Activated gamma-delta T cell treated with Interleukin-2 at 50 U/mL for 16 hours (primary cell): ENCODE measurements around the gene KIFBP.
"Not testable (repeated sequence)": the region's sequence is repeated elsewhere in the genome, so short reads cannot be mapped to it uniquely, and the experiment has no call there.

ENCODE experiments used
- DNase-seq: peaks from one replicate; pipeline ENCODE4 v3.0.0-alpha.2; 2020

KIFBP gene, protein sequence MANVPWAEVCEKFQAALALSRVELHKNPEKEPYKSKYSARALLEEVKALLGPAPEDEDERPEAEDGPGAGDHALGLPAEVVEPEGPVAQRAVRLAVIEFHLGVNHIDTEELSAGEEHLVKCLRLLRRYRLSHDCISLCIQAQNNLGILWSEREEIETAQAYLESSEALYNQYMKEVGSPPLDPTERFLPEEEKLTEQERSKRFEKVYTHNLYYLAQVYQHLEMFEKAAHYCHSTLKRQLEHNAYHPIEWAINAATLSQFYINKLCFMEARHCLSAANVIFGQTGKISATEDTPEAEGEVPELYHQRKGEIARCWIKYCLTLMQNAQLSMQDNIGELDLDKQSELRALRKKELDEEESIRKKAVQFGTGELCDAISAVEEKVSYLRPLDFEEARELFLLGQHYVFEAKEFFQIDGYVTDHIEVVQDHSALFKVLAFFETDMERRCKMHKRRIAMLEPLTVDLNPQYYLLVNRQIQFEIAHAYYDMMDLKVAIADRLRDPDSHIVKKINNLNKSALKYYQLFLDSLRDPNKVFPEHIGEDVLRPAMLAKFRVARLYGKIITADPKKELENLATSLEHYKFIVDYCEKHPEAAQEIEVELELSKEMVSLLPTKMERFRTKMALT

DNA sequence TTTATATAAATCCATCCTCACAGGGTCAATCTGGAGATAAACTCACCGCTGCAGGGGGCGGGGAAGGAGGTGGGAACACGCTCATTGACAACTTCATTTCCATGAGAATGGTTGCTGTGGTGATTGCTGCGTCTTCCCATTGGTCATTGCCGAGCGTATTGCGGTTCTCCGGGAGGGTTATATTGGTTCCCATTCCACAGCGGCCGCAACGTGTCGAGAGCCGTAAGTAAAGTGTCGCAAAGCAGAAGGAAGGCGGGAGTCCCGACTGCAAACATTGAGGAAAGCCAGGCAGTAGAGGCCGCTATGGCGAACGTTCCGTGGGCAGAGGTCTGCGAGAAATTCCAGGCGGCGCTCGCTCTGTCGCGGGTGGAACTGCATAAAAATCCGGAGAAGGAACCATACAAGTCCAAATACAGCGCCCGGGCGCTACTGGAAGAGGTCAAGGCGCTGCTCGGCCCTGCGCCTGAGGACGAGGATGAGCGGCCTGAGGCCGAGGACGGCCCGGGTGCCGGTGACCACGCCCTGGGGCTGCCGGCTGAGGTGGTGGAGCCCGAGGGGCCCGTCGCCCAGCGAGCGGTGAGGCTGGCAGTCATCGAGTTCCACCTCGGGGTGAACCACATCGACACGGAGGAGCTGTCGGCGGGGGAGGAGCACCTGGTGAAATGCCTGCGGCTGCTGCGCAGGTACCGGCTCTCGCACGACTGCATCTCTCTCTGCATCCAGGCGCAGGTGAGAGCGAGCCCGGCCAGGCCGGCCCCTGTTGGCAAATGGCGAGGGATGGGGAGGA, at the start of gene KIFBP:
TSS of gene KIFBP (plus strand) at position 274 of the 787 bp plus-strand sequence. CDS start at position 304, 30 bp downstream.
- DNase-seq = peak; percentile 74

- no peak for DNase-seq
Measured at GRCh38 chr10:68938884-68939283, 49.7 kb upstream of the KIFBP start.

DNA sequence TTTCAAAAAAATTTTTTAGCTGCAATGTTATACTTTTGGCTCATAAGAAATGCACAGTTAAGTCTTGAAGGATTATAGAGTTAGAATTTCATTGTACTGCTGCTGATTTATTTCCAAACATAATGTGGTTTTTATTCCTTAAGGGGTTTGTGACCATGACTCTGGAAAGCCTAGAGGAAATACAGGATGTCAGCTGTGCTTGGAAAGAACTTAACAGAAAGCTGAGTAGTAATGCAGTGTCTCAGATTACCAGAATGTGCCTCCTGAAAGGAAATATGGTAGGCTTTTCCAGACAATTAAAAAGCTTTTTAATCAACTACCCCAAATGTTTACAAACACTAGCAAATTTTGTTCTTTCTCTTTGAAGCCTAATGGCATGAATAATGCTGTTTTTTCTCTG, 47.7 kb upstream of the KIFBP start:
- not testable (repeated sequence) for DNase-seq

DNA sequence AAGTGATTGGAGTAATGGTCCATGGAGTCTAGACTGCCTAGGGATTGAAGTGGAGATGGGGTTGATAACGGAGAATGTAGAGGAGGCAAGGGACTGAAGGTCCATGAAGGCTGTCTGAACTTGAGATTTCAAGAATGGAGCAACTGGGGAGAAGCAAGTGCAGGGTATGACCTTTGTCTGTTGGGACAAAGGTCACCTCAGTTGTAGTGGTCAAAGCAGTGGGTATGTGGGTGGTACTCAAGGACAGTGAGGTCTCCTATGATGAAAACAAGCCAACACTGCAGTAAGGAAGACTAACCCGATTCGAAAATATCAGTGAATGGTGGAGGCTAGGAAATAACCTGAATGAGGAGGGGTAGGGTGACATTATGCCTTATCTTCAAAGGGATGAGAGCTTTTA, 38.0 kb upstream of the KIFBP start:
- no peak for DNase-seq

GRCh38 chr10:68954904-68955303, 33.7 kb upstream of the KIFBP start:
- DNase-seq = no peak

- DNase-seq = no peak
Measured at GRCh38 chr10:68955355-68955831, 33.2 kb upstream of the KIFBP start.

DNA sequence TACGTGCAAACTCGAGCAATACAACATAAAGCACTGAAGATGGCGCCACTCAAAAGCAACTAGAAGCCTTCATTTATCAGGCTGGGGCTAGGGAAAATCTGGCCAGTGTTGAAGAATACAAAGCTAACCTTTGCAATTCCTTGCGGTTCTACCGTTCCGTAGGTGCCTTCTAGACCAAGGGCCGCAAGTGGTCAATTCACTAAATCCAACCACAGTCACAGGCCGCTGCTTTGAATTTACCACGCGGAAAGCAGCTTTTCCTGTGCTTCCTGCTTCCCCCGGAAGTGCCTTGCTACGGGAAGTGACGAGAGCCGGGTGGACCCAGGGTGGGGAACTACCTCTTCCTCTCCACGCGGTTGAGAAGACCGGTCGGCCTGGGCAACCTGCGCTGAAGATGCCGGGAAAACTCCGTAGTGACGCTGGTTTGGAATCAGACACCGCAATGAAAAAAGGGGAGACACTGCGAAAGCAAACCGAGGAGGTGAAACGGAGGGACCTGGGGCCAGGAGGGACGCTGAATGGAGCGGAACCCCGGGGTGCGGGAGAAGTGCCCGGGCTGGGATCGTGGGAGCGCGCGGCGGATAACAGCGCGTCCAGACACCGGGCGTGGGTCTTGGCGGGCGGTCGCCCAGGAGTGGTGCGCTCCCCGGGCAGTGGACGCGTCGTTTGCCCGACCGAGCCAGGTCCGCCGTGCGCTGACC, 32.6 kb upstream of the KIFBP start, which contains the start of gene DDX21:
TSS of gene DDX21 (plus strand) at position 339 of the 701 bp plus-strand sequence. CDS start at position 395, 56 bp downstream.
- peak; percentile 84 for DNase-seq

- no peak for DNase-seq
Measured at GRCh38 chr10:68957284-68957615, 31.4 kb upstream of the KIFBP start.

GRCh38 chr10:68957654-68958053, 30.9 kb upstream of the KIFBP start:
- no peak for DNase-seq

GRCh38 chr10:68959695-68960527, 28.7 kb upstream of the KIFBP start:
- DNase-seq = no peak

- DNase-seq = no peak
Measured at GRCh38 chr10:68963151-68963550, 25.5 kb upstream of the KIFBP start.

DNA sequence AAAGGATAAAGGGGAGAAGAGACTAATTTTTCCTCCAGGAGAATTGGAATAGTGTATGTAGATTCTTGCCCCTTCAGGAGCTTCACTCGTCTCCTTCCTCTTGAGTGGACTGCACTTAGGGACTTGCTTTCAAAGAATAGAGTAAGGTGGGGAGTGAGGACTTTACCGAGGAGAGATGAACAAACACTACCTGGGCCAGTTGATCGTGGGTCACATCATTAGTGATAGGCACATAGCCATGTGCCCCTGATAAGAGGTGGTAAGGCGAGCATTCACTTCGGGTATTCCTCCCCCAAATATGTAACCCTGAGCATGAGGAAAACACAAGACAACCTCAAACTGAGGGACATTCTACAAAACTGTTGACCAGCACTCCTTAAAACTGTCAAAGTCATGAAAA, 14.6 kb upstream of the KIFBP start:
- no peak for DNase-seq

DNA sequence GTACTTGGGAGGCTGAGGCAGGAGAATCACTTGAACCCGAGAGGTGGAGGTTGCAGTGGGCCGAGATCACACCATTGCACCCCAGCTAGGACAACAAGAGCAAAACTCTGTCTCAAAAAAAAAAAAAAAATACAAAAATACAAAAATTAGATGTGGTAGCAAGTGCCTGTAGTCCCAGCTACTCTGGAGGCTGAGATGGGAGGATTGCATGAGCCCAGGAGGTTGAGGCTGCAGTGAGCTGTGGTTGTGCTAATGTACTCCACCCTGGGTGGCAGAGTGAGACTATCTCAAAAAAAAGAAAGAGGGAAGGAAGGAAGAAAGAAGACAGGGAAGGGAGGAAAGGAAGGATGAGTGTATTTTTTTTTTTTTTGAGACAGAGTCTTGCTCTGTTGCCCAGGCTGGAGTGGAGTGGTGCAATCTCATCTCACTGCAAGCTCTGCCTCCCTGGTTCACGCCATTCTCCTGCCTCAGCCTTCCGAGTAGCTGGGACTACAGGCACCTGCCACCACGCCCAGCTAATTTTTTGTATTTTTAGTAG, 12.6 kb upstream of the KIFBP start:
- not testable (repeated sequence) for DNase-seq

DNA sequence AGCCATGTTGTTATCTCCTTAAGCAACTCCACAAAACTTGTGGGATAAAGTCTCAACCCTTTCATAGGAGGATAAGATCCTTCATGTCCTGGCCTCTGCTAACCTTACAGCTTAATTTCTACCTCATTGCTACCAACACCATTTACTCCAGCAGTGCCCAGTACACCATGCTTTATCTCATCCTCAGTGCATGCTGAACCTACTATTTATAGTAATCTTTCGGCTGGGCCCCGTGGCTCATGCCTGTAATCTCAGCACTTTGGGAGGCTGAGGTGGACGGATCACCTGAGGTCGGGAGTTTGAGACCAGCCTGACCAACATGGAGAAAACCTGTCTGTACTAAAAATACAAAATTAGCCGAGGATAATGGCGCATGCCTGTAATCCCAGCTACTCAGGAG, 8.9 kb upstream of the KIFBP start:
- not testable (repeated sequence) for DNase-seq

DNA sequence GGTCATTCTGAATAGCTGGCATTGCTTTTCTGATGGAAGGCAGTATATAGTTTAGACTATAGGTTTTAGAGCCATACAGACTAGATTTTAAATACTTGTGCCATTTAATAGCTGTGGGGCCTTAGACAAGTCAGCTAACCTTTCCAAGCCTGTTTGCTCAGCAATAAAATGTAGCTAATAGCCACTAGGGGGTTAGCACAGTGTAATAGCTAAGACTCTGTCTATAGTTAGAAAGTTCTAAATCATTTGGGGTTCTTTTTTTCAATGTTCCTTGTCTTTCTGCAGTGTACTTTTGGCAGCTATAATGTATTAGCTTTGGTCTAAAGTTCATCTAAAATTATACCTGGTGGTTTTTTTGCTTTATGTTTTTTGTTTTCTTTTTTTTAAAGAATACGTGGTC, 7.5 kb upstream of the KIFBP start:
- no peak for DNase-seq

DNA sequence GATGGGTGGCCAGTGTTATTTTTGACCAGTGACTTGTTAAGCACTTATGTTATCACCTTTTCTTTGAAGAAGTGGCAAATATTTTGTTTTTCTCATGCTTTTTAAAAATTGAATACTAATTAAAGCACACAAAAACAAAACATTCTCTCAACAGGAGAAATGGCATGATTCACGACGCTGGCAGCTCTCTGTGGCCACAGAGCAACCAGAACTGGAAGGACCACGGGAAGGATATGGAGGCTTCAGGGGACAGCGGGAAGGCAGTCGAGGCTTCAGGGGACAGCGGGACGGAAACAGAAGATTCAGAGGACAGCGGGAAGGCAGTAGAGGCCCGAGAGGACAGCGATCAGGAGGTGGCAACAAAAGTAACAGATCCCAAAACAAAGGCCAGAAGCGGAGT, 6.2 kb upstream of the KIFBP start:
- no peak for DNase-seq

GRCh38 chr10:68987611-68988010, 992 bp upstream of the KIFBP start:
- no peak for DNase-seq

GRCh38 chr10:68989317-68989990, 851 bp downstream of the KIFBP start:
- no peak for DNase-seq

- no peak for DNase-seq
Measured at GRCh38 chr10:68992636-68993440, 4.2 kb downstream of the KIFBP start.

- no peak for DNase-seq
Measured at GRCh38 chr10:68997211-68997610, 8.6 kb downstream of the KIFBP start.
